SK-N-SH (cell line): Measurements from ENCODE around the gene BTBD3. TPM values are rescaled to one million over a fixed set of nuclear protein-coding genes. Genes with fewer than 3 reads are reported as not detected.

ENCODE experiments used
- CTCF ChIA-PET: fragments of 300-600, 350-600 bp; formaldehyde crosslinking; extraction: SDS; loops from one replicate; lab custom pipeline; 2021; lab: Yijun Ruan, JAX
- POLR2A ChIA-PET: fragments of 350-600 bp; sonication (Branson Sonifier 250); formaldehyde crosslinking; extraction: SDS; loops from one replicate; lab custom pipeline; 2020; ENCODE audit warnings: antibody characterized with exemption, inconsistent platforms; lab: Yijun Ruan, JAX
- DNase-seq: peaks from one replicate; pipeline ENCODE4 v3.0.0; 2012
- H2AFZ ChIP-seq: fragments of 200-600 bp; sonication (generic); 2 replicates; pipeline ENCODE4 v1.8.1; 2016; ENCODE audit warnings: antibody characterized with exemption, mild to moderate bottlenecking, low read depth
- H3F3A ChIP-seq: fragments of 200-600 bp; sonication (generic); replicated peaks from 2 replicates; pipeline ENCODE3; 2016; ENCODE audit warnings: antibody characterized with exemption, mild to moderate bottlenecking; ENCODE audit not compliant: insufficient read depth
- H3K27ac ChIP-seq, 2 experiments: fragments of 200-500 bp in 1 of 2; fragments of 200-600 bp in 1 of 2; sonication (Bioruptor generic) in 1 of 2; sonication (generic), shearing (Covaris generic) in 1 of 2; 2 replicates each; pipeline versions ENCODE4 v1.5.1 to v1.6.1; 2014 to 2016; ENCODE audit warnings: low read depth in 2 of 2, inconsistent platforms in 1 of 2, low read length in 1 of 2, mild to moderate bottlenecking in 1 of 2, mixed read lengths in 1 of 2
- H3K27me3 ChIP-seq: fragments of 200-600 bp; sonication (generic), shearing (Covaris generic); 2 replicates; pipeline ENCODE4 v1.6.1; 2016; ENCODE audit warnings: mixed run types; ENCODE audit not compliant: insufficient read depth
- H3K36me3 ChIP-seq, 2 experiments: fragments of 200-500 bp in 1 of 2; fragments of 200-600 bp in 1 of 2; sonication (Bioruptor generic) in 1 of 2; sonication (generic) in 1 of 2; replicated peaks in 1 of 2; 2 replicates each; pipeline versions ENCODE3 to v1.5.1; 2014 to 2016; ENCODE audit warnings: low read length in 1 of 2, mild to moderate bottlenecking in 1 of 2; ENCODE audit not compliant: insufficient read depth in 2 of 2, control insufficient read depth in 1 of 2
- H3K4me1 ChIP-seq, 2 experiments: fragments of 200-500 bp in 1 of 2; fragments of 200-600 bp in 1 of 2; sonication (Bioruptor generic) in 1 of 2; sonication (generic), shearing (Covaris generic) in 1 of 2; 2 replicates each; pipeline versions ENCODE4 v1.5.1 to v1.6.1; 2014 to 2016; ENCODE audit warnings: low read depth in 1 of 2, low read length in 1 of 2, mixed run types in 1 of 2; ENCODE audit not compliant: insufficient read depth in 2 of 2, control insufficient read depth in 1 of 2
- H3K4me2 ChIP-seq: fragments of 200-600 bp; sonication (generic), shearing (Covaris generic); 2 replicates; pipeline ENCODE4 v1.6.1; 2017; ENCODE audit warnings: mixed run types
- H3K4me3 ChIP-seq, 2 experiments: fragments of 200-500 bp in 1 of 2; fragments of 200-600 bp in 1 of 2; sonication (Bioruptor generic) in 1 of 2; sonication (generic), shearing (Covaris generic) in 1 of 2; 2 replicates each; pipeline versions ENCODE4 v1.5.1 to v1.8.1; 2014 to 2016; ENCODE audit warnings: low read depth in 2 of 2, inconsistent platforms in 1 of 2, low read length in 1 of 2, mild to moderate bottlenecking in 1 of 2, mixed read lengths in 1 of 2, moderate library complexity in 1 of 2
- H3K79me2 ChIP-seq: fragments of 200-600 bp; sonication (generic); 2 replicates; pipeline ENCODE4 v1.8.1; 2017; ENCODE audit warnings: mild to moderate bottlenecking; ENCODE audit not compliant: insufficient read depth
- H3K9ac ChIP-seq: fragments of 200-600 bp; sonication (generic); 2 replicates; pipeline ENCODE4 v1.6.1; 2017; ENCODE audit warnings: mixed run types
- H3K9me2 ChIP-seq: fragments of 200-600 bp; sonication (generic); 2 replicates; pipeline ENCODE4 v1.6.1; 2017; ENCODE audit warnings: mixed run types
- H3K9me3 ChIP-seq: fragments of 200-600 bp; sonication (generic); 2 replicates; pipeline ENCODE4 v1.6.1; 2017; ENCODE audit warnings: mixed run types, mild to moderate bottlenecking, moderate library complexity
- H4K20me1 ChIP-seq: fragments of 200-600 bp; sonication (generic); 2 replicates; pipeline ENCODE4 v1.6.1; 2017; ENCODE audit warnings: mild to moderate bottlenecking, mixed run types; ENCODE audit not compliant: insufficient read depth
- CHD2 ChIP-seq: fragments of 150-350 bp; IDR thresholded peaks from 2 replicates; pipeline ENCODE4 v1.6.1; 2018; ENCODE audit warnings: low read length; ENCODE audit not compliant: partially characterized antibody
- EP300 ChIP-seq, 2 experiments: IDR thresholded peaks; 2 replicates each; pipeline versions ENCODE4 v1.4.0 to v1.6.1; 2012; ENCODE audit warnings: borderline replicate concordance in 1 of 2, low read depth in 1 of 2, low read length in 1 of 2
- GABPA ChIP-seq: IDR thresholded peaks from 2 replicates; pipeline ENCODE4 v1.4.0; 2012; ENCODE audit warnings: low read depth, mild to moderate bottlenecking
- GATA2 ChIP-seq: sonication (generic); formaldehyde crosslinking; IDR thresholded peaks from 2 replicates; pipeline ENCODE4 v1.5.0; 2020; ENCODE audit warnings: mild to moderate bottlenecking, missing genetic modification reagents
- MXI1 ChIP-seq: IDR thresholded peaks from 2 replicates; pipeline ENCODE4 v1.6.1; 2012; ENCODE audit warnings: mild to moderate bottlenecking, low read depth, low read length, improper control_type of control experiment
- NRF1 ChIP-seq: IDR thresholded peaks from 2 replicates; pipeline ENCODE4 v1.6.1; 2012; ENCODE audit warnings: low read depth, mild to moderate bottlenecking, low read length
- SMC3 ChIP-seq: IDR thresholded peaks from 2 replicates; pipeline ENCODE4 v1.6.1; 2012; ENCODE audit warnings: low read depth, low read length, improper control_type of control experiment
- TAF1 ChIP-seq: IDR thresholded peaks from 2 replicates; pipeline ENCODE4 v1.6.1; 2012; ENCODE audit warnings: low read depth, mild to moderate bottlenecking, low read length, moderate library complexity, borderline replicate concordance
- TCF12 ChIP-seq: IDR thresholded peaks from 2 replicates; pipeline ENCODE4 v1.4.0; 2012
- TEAD4 ChIP-seq: IDR thresholded peaks from 2 replicates; pipeline ENCODE4 v1.4.0; 2012; ENCODE audit warnings: mild to moderate bottlenecking, borderline replicate concordance; ENCODE audit not compliant: insufficient read depth
- WGBS: methylation state at CpG from one replicate; pipeline ENCODE4 v1.1.6; 2017; ENCODE audit warnings: low lambda C conversion rate; 5-methylcytosine and 5-hydroxymethylcytosine counted together
- polyA plus RNA-seq, 3 experiments: library from polyadenylated mRNA; depleted of rRNA; stranded (reverse); fragments of >200 nt; gene quantifications; 2 replicates each; pipeline ENCODE4 v1.2.3, GENCODE V29; 2012
- TF ChIP-seq, protein P1 (sequence below): IDR thresholded peaks from 2 replicates; pipeline ENCODE4 v1.4.0; 2012; ENCODE audit warnings: low read depth, borderline replicate concordance
- TF ChIP-seq, protein P2 (sequence below): IDR thresholded peaks from 2 replicates; pipeline ENCODE4 v1.6.1; 2012; ENCODE audit warnings: mild to moderate bottlenecking, low read depth, low read length, moderate library complexity
- TF ChIP-seq, protein P3 (sequence below): IDR thresholded peaks from 2 replicates; pipeline ENCODE4; 2012
- TF ChIP-seq, protein P4 (sequence below): IDR thresholded peaks from 2 replicates; pipeline ENCODE4 v1.4.0; 2012; ENCODE audit warnings: low read depth, borderline replicate concordance

BTBD3 gene
- polyA plus RNA-seq, 1 of the 3 experiments (the other 2 are of a cell fraction), result 10.2 TPM

DNA sequence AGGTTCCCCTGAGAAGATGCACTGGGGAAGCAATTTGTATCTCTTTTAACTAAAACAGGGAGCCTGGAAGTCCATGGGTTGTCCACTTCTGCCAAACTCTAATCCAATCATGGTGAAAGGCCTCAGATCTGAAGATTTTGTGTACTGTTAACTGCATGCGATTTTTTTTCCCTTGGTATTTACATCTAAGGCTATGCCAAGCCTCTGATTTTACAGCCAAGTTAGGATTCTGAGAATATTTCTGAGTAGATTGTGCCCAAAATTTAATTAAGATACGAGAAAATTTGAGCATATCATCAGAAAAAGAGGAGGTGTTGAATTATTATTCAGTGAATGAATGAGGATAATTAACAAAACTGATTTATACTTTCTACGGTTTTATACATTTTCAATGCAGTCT is 34.0 kb downstream of the BTBD3 start:
- Histone ChIP-seq H3K9ac (no peak overlapping the region), H3F3A (no peaks in the 10 kb centered on the region), H3K4me2 (no peak overlapping the region), H3K27ac (no peak overlapping the region), H3K79me2 (no peaks in the 10 kb centered on the region), H4K20me1 (no peaks in the 10 kb centered on the region), H2AFZ (no peak overlapping the region), H3K4me1 (no peaks in the 10 kb centered on the region; a peak in 1 of 4 replicates), H3K9me3 (no peaks in the 10 kb centered on the region), H3K27me3 (no peaks in the 10 kb centered on the region), H3K36me3 (no peaks in the 10 kb centered on the region), H3K9me2 (no peaks in the 10 kb centered on the region), H3K4me3 (no peak overlapping the region)
- POLR2A ChIA-PET, result no interaction called here
- CTCF ChIA-PET, result interaction anchor here (1.5 kb wide), 1 partner anchor 21 kb away, joined by 3 read pairs; no protein-coding TSS in a partner anchor
- TF ChIP-seq MXI1 (no peak), GATA2 (no peak), GABPA (no peak), TCF12 (no peak), CHD2 (no peak), NRF1 (no peak), TAF1 (no peak), TEAD4 (no peak), EP300 (IDR thresholded peaks at IDR 0.05; ENCODE audit: borderline replicate concordance in 1 of 2, low read depth in 1 of 2, low read length in 1 of 2) (no peak), SMC3 (no peak)
- TF ChIP-seq, protein P1, sequence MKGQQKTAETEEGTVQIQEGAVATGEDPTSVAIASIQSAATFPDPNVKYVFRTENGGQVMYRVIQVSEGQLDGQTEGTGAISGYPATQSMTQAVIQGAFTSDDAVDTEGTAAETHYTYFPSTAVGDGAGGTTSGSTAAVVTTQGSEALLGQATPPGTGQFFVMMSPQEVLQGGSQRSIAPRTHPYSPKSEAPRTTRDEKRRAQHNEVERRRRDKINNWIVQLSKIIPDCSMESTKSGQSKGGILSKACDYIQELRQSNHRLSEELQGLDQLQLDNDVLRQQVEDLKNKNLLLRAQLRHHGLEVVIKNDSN, result no peak
- TF ChIP-seq, protein P2, sequence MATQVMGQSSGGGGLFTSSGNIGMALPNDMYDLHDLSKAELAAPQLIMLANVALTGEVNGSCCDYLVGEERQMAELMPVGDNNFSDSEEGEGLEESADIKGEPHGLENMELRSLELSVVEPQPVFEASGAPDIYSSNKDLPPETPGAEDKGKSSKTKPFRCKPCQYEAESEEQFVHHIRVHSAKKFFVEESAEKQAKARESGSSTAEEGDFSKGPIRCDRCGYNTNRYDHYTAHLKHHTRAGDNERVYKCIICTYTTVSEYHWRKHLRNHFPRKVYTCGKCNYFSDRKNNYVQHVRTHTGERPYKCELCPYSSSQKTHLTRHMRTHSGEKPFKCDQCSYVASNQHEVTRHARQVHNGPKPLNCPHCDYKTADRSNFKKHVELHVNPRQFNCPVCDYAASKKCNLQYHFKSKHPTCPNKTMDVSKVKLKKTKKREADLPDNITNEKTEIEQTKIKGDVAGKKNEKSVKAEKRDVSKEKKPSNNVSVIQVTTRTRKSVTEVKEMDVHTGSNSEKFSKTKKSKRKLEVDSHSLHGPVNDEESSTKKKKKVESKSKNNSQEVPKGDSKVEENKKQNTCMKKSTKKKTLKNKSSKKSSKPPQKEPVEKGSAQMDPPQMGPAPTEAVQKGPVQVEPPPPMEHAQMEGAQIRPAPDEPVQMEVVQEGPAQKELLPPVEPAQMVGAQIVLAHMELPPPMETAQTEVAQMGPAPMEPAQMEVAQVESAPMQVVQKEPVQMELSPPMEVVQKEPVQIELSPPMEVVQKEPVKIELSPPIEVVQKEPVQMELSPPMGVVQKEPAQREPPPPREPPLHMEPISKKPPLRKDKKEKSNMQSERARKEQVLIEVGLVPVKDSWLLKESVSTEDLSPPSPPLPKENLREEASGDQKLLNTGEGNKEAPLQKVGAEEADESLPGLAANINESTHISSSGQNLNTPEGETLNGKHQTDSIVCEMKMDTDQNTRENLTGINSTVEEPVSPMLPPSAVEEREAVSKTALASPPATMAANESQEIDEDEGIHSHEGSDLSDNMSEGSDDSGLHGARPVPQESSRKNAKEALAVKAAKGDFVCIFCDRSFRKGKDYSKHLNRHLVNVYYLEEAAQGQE, result no peak
- TF ChIP-seq, protein P3, sequence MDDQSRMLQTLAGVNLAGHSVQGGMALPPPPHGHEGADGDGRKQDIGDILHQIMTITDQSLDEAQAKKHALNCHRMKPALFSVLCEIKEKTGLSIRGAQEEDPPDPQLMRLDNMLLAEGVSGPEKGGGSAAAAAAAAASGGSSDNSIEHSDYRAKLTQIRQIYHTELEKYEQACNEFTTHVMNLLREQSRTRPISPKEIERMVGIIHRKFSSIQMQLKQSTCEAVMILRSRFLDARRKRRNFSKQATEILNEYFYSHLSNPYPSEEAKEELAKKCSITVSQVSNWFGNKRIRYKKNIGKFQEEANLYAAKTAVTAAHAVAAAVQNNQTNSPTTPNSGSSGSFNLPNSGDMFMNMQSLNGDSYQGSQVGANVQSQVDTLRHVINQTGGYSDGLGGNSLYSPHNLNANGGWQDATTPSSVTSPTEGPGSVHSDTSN, result no peak
- TF ChIP-seq, protein P4, sequence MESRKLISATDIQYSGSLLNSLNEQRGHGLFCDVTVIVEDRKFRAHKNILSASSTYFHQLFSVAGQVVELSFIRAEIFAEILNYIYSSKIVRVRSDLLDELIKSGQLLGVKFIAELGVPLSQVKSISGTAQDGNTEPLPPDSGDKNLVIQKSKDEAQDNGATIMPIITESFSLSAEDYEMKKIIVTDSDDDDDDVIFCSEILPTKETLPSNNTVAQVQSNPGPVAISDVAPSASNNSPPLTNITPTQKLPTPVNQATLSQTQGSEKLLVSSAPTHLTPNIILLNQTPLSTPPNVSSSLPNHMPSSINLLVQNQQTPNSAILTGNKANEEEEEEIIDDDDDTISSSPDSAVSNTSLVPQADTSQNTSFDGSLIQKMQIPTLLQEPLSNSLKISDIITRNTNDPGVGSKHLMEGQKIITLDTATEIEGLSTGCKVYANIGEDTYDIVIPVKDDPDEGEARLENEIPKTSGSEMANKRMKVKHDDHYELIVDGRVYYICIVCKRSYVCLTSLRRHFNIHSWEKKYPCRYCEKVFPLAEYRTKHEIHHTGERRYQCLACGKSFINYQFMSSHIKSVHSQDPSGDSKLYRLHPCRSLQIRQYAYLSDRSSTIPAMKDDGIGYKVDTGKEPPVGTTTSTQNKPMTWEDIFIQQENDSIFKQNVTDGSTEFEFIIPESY, result no peak
- WGBS, result 44% methylated on average over 3 of the region's 3 CpGs
- no peak for DNase-seq
